Head of caudate nucleus (tissue), 42 donors: ENCODE measurements around the gene ENOX1.

Source experiments
- DNase-seq, 42 donors: peaks; one replicate each; pipeline versions ENCODE4 v3.0.0 to v3.0.0-alpha.2; 2020 to 2021; ENCODE audit warnings: mixed read lengths in 7 of 42
- intact Hi-C: fragments of 100-400 bp; cut with DNase I; formaldehyde crosslinking; loops from one replicate; pipeline ENCODE4 v1.15.0; 2022

The ENOX1 gene

DNA sequence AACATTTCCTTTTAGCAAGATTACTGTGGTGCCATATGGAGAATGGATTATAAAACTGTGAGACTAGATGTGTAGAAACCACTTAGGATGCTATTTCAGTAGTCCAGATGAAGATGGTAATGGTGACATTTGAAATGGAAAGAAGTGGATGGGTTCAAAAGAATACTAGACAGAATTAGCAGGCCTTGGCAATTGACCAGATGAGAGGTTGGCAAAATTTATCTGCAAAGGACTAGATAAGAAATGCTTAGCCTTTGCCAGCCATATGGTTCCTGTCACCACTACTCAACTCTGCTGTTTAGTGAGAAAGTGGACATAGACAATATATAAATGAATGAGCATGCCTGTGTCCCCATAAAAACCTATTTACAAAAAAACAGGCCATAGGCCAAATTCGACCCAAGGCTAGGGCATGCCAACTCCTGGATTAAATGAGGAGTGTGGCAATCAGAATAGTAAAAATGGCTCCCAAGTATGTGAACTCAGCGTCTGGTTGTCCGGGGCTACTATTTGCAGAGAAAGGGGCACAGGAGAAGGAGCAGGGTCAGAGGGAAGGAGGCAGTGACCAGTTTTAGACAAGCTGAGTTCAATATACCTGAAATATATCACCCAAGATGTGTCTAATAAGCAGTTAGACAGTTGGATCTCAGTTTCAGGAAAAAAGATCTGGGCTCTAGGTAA lies 98.4 kb downstream of the ENOX1 start:
- no peak for DNase-seq
- intact Hi-C loops, result no loop called here

DNA sequence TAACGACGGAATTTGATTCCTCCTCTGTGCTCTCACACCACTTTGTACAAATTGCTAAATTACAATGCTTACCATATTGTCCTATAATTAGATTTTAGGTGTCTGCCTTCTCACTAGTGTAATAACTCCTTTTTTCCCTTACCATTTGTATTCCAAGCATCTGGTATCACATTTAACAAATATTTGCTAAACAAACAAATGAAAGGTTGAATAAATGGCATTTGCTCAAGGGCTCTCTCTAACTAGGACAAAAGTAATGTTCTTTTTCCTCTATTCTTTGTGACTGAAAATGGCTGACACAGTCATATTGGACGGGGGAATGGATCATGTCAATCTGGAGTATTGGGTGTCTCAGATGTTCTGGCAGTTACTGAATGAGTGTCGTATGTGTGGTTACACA lies 99.7 kb downstream of the ENOX1 start:
- DNase-seq, result no peak
- intact Hi-C loops, result no loop called here

DNA sequence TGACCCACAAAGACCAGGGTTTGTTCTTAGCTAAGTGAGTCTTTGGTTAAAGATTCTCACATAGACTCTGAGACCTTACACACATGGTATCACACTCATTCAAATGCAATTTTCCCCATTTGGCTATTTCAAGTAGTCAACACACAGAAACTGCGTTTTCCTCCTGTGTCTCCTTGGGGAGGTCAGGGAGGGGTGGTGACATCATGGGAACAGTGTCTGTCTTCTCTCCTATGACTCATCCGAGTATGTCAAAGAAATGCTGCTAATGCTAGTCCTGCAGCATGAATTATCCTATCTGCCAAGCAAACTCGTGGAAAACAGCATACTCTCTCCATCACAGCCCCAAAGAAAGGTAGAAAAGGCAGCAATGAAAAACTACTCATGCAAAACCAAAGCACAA lies 100.2 kb downstream of the ENOX1 start:
- peak in 29 of 42 donors; percentile 3 to 72 (median 33) for DNase-seq
- intact Hi-C loops, result no loop called here

DNA sequence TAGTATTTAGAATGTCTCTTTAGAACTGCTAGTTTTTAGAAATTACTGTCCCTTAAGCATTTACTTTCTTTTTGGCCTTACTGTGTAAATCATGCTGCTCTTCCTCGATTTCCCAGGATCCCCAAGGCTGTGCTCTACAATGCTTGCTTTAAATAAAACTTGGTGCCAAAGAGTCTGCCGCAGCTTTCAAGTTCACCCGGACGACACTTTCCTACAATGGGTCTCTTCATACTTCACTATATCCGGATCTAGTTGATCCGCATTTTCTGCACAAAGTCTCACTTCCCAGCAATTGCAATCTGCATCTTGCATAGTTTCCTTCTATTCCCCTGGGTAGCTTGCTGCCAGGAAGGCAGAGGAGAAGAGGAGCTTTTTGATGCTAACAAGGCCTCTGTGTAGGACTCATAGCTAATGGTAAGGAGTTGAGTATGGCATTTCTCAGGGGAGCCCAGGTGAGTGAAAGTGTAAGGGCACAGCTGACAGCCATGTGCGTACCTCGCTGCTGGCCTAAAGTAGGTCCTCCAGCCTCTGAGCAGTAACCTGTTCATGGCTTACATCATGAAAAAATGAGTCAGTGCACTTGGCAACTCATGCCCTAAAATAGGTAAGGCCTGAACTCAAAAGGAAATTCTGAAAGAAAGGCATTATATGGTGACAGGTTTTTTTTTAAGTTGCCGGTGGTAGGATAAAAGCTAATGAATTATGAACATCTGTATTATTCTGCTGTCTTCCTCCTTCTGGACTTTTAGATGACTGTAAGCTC lies 101.6 kb downstream of the ENOX1 start:
- intact Hi-C loops, result no loop called here
- DNase-seq, result peak in 1 of 42 donors; percentile 40

DNA sequence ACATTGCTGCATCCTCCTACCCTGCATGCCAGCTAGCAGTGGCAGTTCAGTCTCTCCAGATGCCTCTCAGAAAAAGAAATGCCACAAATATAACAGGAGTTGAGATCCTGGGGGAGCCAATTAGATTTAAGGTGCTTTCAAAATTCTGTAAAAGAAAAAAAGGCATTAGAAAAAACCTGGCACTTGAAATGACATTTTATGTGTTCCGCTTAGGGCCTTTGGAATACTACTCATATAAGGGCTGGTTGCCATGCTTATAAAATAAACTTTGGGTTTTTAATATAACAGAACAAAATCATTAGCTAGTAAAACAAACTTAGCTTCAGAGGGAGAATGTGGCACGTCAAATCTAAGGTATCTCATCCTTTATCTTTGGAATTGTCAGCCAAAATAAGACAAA lies 104.1 kb downstream of the ENOX1 start:
- intact Hi-C loops, result no loop called here
- DNase-seq, result no peak

DNA sequence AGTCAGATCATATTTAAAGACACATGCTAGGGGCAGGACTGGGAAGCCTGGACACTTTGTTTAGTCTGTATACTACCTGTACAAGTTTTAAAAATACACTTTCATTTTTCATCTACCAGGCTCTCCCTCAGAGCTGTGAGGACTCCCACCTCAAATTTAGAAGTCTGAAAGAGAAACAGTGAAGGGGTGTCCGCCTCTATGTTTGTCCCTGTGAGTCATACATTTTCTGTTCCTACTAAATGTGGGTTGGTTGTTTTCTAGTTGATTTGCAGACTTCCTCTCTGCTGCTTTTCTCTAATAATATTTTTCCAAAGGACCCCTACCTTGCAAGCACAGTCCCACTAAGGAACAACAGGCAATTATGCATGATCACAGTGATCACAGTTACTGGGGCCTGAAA lies 110.5 kb downstream of the ENOX1 start:
- intact Hi-C loops, result no loop called here
- peak in 1 of 42 donors; percentile 29 for DNase-seq

DNA sequence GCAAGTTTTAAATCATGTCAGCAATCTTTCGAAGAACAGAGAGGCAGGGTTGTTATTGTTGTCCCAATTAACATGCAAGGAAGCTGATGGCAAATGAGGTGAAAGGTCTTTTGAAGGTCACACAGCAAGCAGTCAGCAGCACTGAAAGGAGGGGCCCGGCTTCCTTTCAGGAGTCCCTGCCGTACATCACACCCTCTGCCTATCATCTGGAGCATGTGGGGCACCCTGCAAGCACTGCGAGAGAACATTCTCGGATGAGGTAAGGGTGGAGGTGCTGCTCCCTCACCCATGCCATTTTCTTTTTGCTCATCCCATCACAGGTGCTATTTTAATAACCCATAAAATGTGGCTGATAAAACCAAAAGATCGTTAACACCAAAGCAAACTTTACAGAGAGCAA lies 111.2 kb downstream of the ENOX1 start:
- intact Hi-C loops, result no loop called here
- DNase-seq, result no peak

DNA sequence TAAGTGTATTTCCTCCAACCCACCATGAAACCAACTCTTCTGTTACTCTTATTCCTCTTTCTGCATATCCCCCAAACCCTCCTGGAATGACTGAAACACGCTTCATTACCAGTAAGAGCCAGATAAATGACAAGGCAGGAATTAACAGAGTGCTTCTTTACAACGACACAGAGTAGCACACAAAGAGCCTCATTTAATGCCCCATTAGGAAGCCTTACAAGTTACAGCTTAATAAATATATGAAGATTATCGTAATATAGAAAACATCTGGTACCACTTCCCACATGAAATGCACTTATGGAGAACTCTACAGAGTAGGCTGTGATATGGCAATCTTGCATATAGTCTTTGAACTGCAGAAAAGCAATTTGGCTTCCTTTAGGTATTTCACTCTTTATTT lies 116.8 kb downstream of the ENOX1 start:
- intact Hi-C loops, result no loop called here
- DNase-seq, result no peak

DNA sequence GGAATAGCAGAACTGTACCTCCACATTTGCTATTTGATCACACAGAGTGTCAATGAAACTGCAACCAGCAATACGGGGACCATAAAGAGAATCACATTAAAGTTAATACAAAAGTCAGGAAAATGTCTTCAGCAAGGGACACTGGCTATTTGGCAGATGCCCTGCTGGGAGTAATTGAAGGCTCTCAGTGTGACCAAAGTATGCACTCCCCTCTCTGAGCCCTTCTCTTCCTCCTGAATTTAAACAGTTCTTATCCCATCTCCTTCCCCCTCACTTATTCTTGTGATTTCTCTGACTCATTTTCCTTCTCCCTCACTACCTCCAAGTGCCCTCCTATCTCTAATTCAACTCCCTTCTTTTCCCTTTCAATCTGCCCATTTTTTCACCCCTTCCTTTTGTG lies 117.7 kb downstream of the ENOX1 start:
- intact Hi-C loops, result no loop called here

DNA sequence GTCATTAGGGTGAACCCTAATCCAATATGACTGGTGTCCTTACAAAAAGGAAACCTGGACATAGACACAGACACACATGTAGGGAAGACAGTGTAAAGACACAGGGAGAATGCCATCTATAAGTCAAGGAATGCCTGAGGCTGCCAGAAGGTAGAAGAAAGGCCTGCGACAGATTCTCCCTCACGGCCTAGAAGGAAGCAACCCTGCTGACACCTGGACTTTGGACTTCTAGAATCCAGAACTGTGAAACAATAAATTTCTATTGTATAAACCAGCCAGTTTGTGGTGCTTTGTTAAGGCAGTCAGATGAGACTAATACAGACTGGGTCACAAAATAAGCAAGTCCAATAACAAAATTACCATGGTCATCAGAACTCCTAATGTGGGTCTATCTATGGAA lies 120.4 kb downstream of the ENOX1 start:
- intact Hi-C loops, result no loop called here
- no peak for DNase-seq

More for the DNA sequence above, 117.7 kb downstream of the ENOX1 start:
- no peak for DNase-seq

DNA sequence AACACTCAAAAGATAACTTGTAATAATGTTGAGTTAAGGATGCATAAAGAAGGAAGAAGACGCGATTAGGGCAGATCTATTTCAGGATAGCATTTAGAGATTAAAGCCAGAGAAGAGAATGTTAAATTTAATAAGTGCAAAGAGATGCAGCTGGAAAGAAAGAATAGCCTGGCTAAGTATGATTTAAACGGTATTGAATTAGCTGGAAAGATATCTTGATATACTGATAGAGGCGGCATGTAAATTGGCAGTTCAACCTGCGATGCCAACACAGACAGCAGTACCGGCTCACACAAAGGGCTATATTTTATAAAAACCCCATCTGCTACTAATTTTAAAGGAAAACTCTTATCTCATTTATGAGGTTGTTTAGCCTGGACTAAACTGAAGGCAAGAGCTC lies 121.4 kb downstream of the ENOX1 start:
- no peak for DNase-seq
- intact Hi-C loops, result no loop called here

DNA sequence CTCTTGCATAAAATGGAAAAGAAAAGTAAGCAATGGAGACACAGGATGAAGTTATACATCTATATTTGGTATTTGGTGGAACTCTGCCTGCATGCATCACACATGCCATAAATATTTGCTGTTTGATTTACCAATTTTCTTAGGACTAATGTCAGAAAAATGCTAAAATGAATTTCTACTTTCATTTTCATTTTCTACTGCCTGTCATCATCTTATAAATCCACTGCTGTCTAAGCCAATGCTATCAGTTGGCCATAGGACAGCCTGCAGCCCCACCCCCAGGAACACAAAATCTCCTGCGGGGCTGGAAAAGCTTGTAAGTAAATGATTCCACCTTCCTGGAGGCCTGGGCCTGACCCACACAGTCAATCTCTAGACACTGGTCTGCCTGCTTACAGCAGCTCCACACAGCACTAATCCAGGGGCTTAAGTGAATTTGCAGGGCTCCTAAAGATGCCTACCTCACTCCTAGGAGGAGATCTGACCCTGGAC lies 122.0 kb downstream of the ENOX1 start:
- DNase-seq, result peak in 1 of 42 donors; percentile 19
- intact Hi-C loops, result no loop called here

DNA sequence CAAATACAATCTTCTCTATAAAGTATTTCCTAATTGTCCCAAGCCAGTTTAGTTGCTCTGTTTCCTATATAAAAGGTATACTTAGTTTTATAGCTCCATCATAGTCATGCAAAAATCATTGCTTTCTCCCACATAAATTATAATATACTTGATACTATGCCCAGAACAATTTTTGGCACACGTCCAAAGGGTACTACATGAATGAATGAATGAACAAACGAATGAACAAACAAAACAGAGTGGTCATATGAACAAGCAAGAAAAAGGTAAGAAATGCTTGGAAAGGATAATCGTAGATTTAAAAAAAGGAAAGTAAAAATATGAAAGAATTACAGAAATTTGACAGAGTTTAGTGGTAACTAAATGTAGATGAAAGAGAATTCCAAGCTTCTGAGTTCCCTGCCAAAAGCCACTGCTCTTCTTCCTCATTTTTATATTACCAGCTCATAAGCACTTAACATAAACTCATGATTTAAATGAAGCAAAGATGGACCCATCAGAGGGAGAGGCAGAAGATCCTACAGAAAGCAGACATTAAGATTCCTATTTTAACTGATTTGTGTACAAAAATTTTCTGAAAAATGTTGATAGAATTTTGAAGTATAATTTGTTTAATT lies 123.2 kb downstream of the ENOX1 start:
- intact Hi-C loops, result no loop called here
- DNase-seq, result no peak

DNA sequence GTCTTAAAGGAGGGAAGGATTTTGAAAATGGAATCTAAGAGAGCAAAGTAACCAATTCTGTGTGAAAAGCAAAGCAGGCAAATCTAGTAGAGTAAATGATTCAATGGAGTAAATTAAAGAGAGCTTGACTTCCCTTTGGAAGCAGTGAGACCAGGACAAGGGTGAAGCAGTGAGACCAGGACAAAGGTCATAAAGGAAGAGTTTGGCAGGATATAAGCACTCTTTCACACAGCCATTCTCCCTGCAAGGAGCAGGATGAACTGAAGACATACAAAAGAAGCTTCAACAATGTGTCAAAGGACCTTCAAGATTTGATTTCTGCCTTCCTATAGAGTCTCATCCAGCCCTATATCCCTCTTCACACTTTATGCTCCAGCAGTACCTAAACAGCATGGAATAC lies 123.8 kb downstream of the ENOX1 start:
- no peak for DNase-seq
- intact Hi-C loops, result no loop called here

DNA sequence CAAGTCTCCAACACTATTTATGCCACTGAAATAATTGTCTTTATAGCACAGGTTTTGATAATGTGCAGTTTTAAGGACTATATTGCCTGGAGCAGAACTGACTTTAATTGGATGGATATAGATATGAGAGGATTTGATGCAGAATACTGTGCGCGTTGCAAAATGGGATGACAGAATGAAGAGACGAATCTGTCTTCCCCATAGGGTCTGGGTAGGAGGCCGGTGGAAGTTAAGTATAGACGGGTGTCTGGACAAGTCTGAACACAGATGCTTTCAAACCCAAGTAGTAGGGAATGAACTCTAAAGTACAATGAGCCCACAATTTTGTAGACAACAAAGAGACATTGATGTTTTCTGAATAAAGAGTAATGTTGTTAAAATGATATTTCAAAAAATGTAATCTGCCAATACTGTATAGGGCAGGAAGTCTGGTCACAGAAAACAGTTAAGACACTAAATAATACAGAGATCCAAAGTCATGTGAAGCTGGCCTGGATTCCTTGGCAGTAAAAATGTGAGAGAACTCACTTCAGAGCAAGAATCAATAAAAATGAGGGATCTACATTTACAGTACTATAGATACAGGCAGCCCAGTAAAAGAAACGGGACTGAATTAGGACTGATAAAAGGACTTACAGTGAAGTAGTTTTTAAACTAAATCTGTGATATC lies 125.5 kb downstream of the ENOX1 start:
- no peak for DNase-seq
- intact Hi-C loops, result no loop called here

DNA sequence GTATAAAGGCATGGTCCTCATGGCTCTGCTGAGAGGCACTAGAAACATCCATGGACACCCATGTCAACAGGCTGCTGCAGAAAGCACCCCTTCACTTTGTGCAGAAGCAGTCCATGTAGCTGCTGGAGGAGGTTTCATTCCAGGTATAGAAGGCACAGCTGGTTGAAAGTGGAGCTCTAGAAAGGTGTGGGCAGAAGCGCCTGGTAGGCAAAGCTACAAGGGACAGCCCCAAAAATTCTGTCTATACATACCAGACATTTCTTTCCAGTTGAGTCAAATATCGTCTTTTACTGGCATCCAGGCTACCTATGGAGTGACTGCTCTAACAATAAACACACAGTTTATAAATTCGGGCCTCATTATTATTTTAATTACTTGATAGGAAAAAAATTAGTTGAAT lies 129.3 kb downstream of the ENOX1 start:
- intact Hi-C loops, result no loop called here
- no peak for DNase-seq

DNA sequence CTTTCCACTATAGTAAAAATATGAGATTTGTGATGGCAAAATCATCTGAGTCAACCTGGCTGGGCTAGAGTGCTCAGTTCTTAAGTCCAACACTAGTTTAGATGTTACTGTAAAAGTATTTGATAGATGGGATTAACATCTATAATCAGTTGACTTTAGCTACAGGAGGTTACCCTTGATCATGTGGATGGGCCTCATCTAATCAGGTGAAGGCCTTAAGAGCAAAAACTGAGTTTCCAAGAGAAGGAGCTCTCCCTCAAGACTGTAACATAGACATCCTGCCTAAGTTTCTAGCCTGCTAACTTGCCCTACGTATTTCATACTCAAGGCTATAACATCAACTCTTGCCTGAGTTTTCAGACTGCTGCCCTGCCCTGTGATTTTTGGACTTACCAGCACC lies 132.8 kb downstream of the ENOX1 start:
- intact Hi-C loops, result no loop called here
- no peak for DNase-seq

DNA sequence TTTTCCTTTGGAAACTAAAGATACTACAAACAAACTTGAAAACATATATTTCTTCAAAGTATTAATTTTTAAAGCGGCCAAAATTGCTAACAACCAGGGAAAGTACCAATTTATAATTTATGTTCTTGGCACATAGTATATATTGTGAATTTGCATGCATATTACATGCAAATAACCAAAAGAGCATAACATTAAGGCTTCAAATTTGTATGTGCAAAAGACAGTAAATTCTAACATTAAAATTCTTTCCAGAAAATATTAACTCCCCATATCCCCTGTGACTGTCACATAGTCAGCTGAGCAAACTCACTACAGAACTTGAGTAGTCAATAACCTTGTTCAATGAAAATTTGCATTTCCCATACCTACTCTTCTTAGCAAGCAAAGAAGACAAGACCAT lies 133.4 kb downstream of the ENOX1 start:
- DNase-seq, result no peak
- intact Hi-C loops, result no loop called here

DNA sequence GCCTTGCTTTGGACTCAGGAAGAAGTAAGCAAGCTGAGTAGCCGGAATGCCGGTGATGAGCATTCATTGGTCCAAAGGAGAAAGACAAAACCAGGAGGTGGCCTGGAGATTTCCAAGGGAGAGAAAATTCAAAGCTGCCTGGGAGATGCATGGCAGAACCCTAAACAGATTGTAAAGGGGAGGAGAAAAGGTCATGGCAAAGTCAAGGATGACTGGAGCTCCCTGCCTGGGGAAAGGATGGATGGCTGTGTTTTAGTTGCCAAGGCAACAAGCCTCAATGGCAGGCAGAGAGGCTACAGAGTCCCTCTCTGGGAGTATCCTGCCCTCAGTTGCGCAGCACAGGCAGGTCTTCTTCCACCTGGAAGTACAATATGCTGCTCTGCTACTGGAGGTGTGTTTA lies 134.0 kb downstream of the ENOX1 start:
- no peak for DNase-seq
- intact Hi-C loops, result no loop called here

DNA sequence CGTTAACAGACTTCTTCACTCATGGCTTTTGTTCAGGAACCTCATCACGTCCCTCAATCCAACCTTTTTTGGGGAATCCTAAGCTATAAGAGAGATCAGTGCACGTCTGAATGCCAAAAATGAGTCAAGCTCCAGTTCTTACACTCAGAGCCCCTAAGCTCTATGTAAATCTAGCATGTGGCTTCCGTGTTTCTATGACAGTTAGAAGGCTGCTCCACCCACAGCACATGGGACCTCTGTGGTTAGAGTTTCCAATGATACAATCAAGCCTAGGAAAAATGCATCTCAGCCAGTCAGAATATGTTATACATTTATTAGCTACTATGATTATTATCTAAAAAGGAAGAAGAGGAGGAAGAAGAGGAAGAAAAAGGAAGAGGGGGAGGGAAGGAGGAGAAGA lies 135.9 kb downstream of the ENOX1 start:
- intact Hi-C loops, result no loop called here
- DNase-seq, result no peak
